Breast epithelium (tissue), 4 donors: ENCODE measurements around the gene MXRA8. TPM values are rescaled to one million over a fixed set of nuclear protein-coding genes. Genes with fewer than 3 reads are reported as not detected.
"Not testable (repeated sequence)": the region's sequence is repeated elsewhere in the genome, so short reads cannot be mapped to it uniquely, and the experiment has no call there.

Source experiments
- DNase-seq, 2 donors: peaks; one replicate each; pipeline ENCODE4 v3.0.0-alpha.2; 2019; ENCODE audit warnings: low spot score in 2 of 2
- H3K27ac ChIP-seq, 2 donors: fragments of 200-600 bp; sonication (generic) in 1 of 2; one replicate each; pipeline ENCODE4 v1.5.1; 2016 to 2019; ENCODE audit warnings: mild to moderate bottlenecking in 1 of 2
- H3K27me3 ChIP-seq, 2 donors: fragments of 200-600 bp; sonication (generic) in 1 of 2; one replicate each; pipeline versions ENCODE4 v1.5.1 to v1.6.0; 2017 to 2019; ENCODE audit warnings: control low read depth in 1 of 2, mild to moderate bottlenecking in 1 of 2
- H3K36me3 ChIP-seq: fragments of 200-600 bp; one replicate; pipeline ENCODE4 v1.5.1; 2019
- H3K4me1 ChIP-seq, 2 donors: fragments of 200-600 bp; sonication (generic); one replicate each; pipeline ENCODE4 v1.5.1; 2016 to 2019; ENCODE audit warnings: control low read depth in 1 of 2
- H3K4me3 ChIP-seq, 3 donors: fragments of 200-600 bp; sonication (generic); 1 replicate in 2 of 3; 2 replicates in 1 of 3; pipeline ENCODE4 v1.5.1; 2016 to 2019; ENCODE audit warnings: mild to moderate bottlenecking in 3 of 3, moderate library complexity in 2 of 3
- H3K9me3 ChIP-seq, 2 donors: fragments of 200-600 bp; sonication (generic) in 1 of 2; one replicate each; pipeline ENCODE4 v1.5.1; 2016 to 2019; ENCODE audit warnings: control low read depth in 1 of 2
- POLR2A ChIP-seq: fragments of 450-650 bp; IDR thresholded peaks from one replicate; pipeline ENCODE4 v1.6.1; 2016; ENCODE audit warnings: antibody characterized with exemption, mild to moderate bottlenecking, moderate library complexity
- POLR2AphosphoS5 ChIP-seq, 3 donors: sonication (generic); formaldehyde crosslinking; IDR thresholded peaks; one replicate each; pipeline ENCODE4 v1.6.1; 2017; ENCODE audit warnings: antibody characterized with exemption in 3 of 3
- intact Hi-C: fragments of 100-400 bp; cut with DNase I; formaldehyde crosslinking; loops from one replicate; pipeline ENCODE4 v1.15.1; 2023; ENCODE audit warnings: low total_unique reads
- total RNA-seq, 3 donors: library from RNA; depleted of rRNA; stranded (reverse); fragments of >200 nt; gene quantifications; one replicate each; pipeline ENCODE4 v1.1.0, GENCODE V29; 2016
- TF ChIP-seq, protein P1 (sequence below), 3 donors: fragments of 450-650 bp; IDR thresholded peaks; one replicate each; pipeline ENCODE4 v1.5.1; 2016 to 2017; ENCODE audit warnings: antibody characterized with exemption in 3 of 3, mild to moderate bottlenecking in 3 of 3, moderate library complexity in 3 of 3

The MXRA8 gene
- total RNA-seq, 3 donors from 2014 or later: 93.4 to 308 (median 99.8) TPM

DNA sequence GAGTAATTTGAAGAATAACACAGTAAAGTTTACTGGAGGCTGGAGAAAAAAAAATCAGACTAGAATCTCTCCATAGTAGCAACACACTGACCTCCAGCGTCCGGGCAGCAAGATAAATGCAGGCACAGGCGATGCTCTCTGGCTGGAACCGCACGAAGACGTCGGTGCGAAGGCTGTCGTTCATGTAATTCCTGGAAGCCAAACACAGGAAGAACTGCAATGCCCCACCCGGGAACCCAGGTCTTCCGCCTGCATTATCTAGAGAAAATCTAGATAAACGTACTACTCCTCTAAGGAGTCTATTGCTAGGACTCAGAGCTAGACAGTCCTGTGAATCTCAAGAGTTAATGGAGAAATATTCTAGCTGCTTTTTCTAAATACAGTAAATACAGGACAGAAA lies 32.3 kb upstream of the MXRA8 start:
- no peak for DNase-seq
- intact Hi-C loops: no loop called here
- H3K9me3 ChIP-seq: no peaks in the 10 kb centered on the region
- H3K27me3 ChIP-seq: no peaks in the 10 kb centered on the region
- H3K4me1 ChIP-seq: no peaks in the 10 kb centered on the region
- peaks cover 36% of the 10 kb centered on the region for H3K36me3 ChIP-seq
- H3K27ac ChIP-seq: no peak overlapping the region
- no peak overlapping the region for H3K4me3 ChIP-seq
- TF ChIP-seq POLR2AphosphoS5 (IDR thresholded peaks at IDR 0.05) (no peak), POLR2A (no peak)
- TF ChIP-seq, protein P1, sequence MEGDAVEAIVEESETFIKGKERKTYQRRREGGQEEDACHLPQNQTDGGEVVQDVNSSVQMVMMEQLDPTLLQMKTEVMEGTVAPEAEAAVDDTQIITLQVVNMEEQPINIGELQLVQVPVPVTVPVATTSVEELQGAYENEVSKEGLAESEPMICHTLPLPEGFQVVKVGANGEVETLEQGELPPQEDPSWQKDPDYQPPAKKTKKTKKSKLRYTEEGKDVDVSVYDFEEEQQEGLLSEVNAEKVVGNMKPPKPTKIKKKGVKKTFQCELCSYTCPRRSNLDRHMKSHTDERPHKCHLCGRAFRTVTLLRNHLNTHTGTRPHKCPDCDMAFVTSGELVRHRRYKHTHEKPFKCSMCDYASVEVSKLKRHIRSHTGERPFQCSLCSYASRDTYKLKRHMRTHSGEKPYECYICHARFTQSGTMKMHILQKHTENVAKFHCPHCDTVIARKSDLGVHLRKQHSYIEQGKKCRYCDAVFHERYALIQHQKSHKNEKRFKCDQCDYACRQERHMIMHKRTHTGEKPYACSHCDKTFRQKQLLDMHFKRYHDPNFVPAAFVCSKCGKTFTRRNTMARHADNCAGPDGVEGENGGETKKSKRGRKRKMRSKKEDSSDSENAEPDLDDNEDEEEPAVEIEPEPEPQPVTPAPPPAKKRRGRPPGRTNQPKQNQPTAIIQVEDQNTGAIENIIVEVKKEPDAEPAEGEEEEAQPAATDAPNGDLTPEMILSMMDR (IDR thresholded peaks at IDR 0.05): no peak

DNA sequence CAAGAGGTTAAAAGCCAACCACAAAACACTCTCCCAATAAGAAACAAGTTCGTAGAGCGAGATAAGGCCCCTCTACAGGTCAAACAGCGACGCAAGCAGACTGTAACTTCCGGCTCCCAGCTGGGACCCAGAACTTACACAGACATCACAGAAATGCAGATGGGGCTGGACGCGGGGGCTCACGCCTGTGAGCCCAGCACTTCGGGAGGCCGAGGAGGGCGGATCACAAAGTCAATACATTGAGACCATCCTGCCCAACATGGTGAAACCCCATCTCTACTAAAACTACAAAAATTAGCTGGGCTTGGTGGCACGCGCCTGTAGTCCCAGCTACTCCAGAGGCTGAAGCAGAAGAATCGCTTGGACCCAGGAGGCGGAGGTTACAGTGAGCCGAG lies 29.7 kb upstream of the MXRA8 start:
- Histone ChIP-seq H3K4me3 (no peak overlapping the region), H3K27ac (no peak overlapping the region), H3K9me3 (no peaks in the 10 kb centered on the region), H3K4me1 (no peaks in the 10 kb centered on the region), H3K36me3 (peaks cover 27% of the 10 kb centered on the region), H3K27me3 (no peaks in the 10 kb centered on the region)
- TF ChIP-seq, protein P1 (IDR thresholded peaks at IDR 0.05): no peak
- intact Hi-C loops: no loop called here
- DNase-seq: no peak

DNA sequence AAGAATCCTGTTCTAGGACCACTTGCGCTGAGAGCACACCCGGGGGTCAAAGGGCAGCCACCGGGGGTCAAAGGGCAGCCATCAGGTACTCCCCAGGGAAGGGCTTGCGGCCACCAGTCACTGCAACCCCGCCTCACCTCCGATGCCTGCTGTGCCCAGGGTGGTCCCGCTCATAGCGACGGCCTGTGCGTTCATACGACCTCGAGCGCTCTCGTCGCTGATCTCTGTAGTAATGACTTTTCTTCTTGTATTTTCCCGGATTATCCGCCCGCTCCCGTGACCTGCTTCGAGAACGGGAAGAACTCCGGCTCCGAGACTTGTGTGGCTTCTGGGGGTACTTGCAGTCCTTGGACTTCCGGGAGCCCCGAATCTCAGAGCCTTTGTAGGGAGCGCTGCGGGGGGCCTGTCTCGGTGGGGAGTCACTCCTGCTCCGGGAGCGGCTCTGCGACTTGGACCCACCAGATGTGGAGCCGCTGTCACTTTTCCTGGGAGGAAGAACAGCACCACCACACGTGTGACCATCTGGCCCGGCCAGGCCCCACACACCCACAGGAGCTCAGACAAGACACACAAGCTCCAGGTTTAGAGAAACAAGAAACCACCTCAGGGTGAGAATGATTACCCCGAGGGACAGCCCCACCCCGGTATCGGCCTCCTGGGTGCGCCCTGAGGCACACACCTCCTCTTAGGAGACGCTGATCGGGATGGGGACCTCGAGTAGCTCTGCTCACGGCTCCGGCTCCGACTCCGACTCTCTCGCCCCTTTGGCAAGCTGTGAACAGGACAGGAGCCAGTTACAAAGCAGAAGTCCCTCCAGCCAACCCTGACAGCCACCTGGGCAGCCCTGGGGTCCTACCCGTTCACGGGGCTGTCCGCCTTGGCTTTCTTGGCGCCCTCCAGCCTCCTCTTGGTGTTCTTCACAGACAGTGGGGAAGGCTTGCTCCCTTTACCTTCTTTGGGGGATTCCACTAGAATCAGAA lies 29.0 kb upstream of the MXRA8 start:
- no peak overlapping the region for H3K27ac ChIP-seq
- DNase-seq: no peak
- no peaks in the 10 kb centered on the region for H3K4me1 ChIP-seq
- peaks cover 23% of the 10 kb centered on the region for H3K36me3 ChIP-seq
- H3K4me3 ChIP-seq: no peak overlapping the region
- TF ChIP-seq POLR2AphosphoS5 (IDR thresholded peaks at IDR 0.05): no peak
- TF ChIP-seq, protein P1 (IDR thresholded peaks at IDR 0.05): no peak
- TF ChIP-seq POLR2A: no peak
- intact Hi-C loops: no loop called here
- H3K27me3 ChIP-seq: no peaks in the 10 kb centered on the region
- H3K9me3 ChIP-seq: no peaks in the 10 kb centered on the region

DNA sequence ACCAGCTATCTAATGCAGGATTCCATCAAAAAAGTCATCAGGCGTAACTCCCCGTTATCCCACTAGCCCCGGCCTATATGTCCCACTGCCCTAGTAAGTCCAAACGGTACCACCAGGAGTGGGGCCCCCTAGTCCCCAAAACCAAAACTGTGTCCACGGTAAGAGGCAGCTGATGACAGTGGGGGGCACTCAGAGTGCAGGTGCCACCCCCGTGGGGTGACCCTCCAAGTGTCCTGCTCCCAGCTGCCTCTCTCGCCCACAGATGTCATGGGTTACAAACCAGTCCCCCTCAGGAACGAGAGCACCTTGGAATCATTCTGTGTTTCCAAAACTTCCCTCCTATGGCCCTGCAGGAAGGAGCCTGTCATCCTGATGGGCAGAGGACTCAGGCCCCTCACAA lies 27.6 kb upstream of the MXRA8 start:
- H3K36me3 ChIP-seq: peaks cover 17% of the 10 kb centered on the region

DNA sequence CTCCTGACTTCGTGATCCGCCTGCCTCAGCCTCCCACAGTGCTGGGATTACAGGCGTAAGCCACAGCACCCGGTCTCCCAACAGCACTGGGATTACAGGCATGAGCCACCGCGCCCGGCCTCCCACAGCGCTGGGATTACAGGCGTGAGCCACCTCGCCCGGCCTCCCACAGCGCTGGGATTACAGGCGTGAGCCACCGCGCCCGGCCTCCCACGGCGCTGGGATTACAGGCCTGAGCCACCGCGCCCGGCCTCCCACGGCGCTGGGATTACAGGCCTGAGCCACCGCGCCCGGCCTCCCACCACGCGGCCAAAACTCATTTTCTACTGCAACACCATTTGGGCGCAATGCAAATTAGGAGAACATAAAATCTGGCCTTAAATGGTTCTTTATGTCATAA lies 27.0 kb upstream of the MXRA8 start:
- peaks cover 17% of the 10 kb centered on the region for H3K36me3 ChIP-seq
- DNase-seq, H3K27me3 ChIP-seq, intact Hi-C loops, H3K4me1 ChIP-seq, H3K9me3 ChIP-seq, H3K27ac ChIP-seq, H3K4me3 ChIP-seq: not testable (repeated sequence)

More for the DNA sequence above, 27.6 kb upstream of the MXRA8 start:
- intact Hi-C loops: no loop called here
- no peak for TF ChIP-seq POLR2AphosphoS5 (IDR thresholded peaks at IDR 0.05)
- Histone ChIP-seq H3K9me3 (no peaks in the 10 kb centered on the region), H3K4me1 (no peaks in the 10 kb centered on the region), H3K27ac (no peak overlapping the region), H3K4me3 (no peak overlapping the region), H3K27me3 (no peaks in the 10 kb centered on the region)
- DNase-seq: no peak

DNA sequence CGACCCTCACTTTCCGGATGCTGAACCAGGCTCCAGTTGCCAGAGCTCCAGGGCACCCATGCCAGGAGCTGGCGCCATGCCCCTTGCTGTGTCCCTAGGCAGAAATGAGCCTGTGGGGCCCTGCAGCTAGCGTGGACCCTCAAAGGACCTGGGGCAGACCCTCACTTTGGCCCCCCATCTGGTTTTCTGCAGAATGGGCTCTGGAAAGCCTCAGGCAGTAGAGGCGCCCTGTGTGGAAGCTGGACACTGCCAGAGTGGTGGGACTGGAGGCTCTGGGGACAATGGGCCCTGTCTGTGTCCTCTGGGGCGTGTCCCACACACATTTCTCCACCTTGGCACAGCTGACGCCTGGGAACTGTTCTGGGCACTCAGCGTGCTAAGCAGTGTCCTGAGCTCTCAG lies 22.9 kb upstream of the MXRA8 start:
- no peak overlapping the region for H3K27ac ChIP-seq
- no peak overlapping the region for H3K4me3 ChIP-seq
- no peak for DNase-seq
- TF ChIP-seq POLR2AphosphoS5 (IDR thresholded peaks at IDR 0.05) (no peak), POLR2A (no peak)
- TF ChIP-seq, protein P1 (IDR thresholded peaks at IDR 0.05): no peak
- H3K27me3 ChIP-seq: no peaks in the 10 kb centered on the region
- no peaks in the 10 kb centered on the region for H3K4me1 ChIP-seq
- no peaks in the 10 kb centered on the region for H3K9me3 ChIP-seq
- H3K36me3 ChIP-seq: peaks cover 1% of the 10 kb centered on the region
- intact Hi-C loops: no loop called here
